HepG2 (cell line): ENCODE data around the gene B4GALT3. TPM values are rescaled to one million over a fixed set of nuclear protein-coding genes. Genes with fewer than 3 reads are reported as not detected.

Experiments used
- CBX5 ChIP-seq: sonication (generic); formaldehyde crosslinking; IDR thresholded peaks from 2 replicates; pipeline ENCODE4 v1.4.0; 2020; ENCODE audit warnings: missing genetic modification reagents, borderline replicate concordance
- ELF1 ChIP-seq: sonication (generic); formaldehyde crosslinking; IDR thresholded peaks from 2 replicates; pipeline ENCODE4 v1.4.0; 2020; ENCODE audit warnings: missing genetic modification reagents
- ESRRA ChIP-seq: sonication (generic); formaldehyde crosslinking; IDR thresholded peaks from 2 replicates; pipeline ENCODE4 v1.5.1; 2020; ENCODE audit warnings: mild to moderate bottlenecking, low read depth, missing genetic modification reagents
- HNF1A ChIP-seq, 2 experiments: sonication (generic) in 1 of 2; formaldehyde crosslinking in 1 of 2; IDR thresholded peaks; 2 replicates each; pipeline versions ENCODE4 v1.4.0 to v1.6.1; 2016 to 2020; ENCODE audit warnings: borderline replicate concordance in 1 of 2, low read depth in 1 of 2, mild to moderate bottlenecking in 1 of 2, missing genetic modification reagents in 1 of 2
- IKZF5 ChIP-seq: IDR thresholded peaks from 2 replicates; pipeline ENCODE4 v1.6.1; 2018; ENCODE audit warnings: missing genetic modification reagents, mild to moderate bottlenecking, missing compliant biosample characterization
- KDM1A ChIP-seq: IDR thresholded peaks from 2 replicates; pipeline ENCODE4 v1.6.1; 2016; ENCODE audit warnings: missing compliant biosample characterization
- MBD4 ChIP-seq: IDR thresholded peaks from 2 replicates; pipeline ENCODE4 v1.6.1; 2012; ENCODE audit warnings: low read length, inconsistent platforms, borderline replicate concordance
- MTF2 ChIP-seq: sonication (generic); formaldehyde crosslinking; IDR thresholded peaks from 2 replicates; pipeline ENCODE4 v1.5.0; 2020; ENCODE audit warnings: missing genetic modification reagents, borderline replicate concordance
- PBX3 ChIP-seq: sonication (generic); formaldehyde crosslinking; IDR thresholded peaks from 2 replicates; pipeline ENCODE4 v1.8.1; 2023; ENCODE audit warnings: missing genetic modification reagents, inconsistent platforms, borderline replicate concordance
- RXRA ChIP-seq: sonication (generic); formaldehyde crosslinking; IDR thresholded peaks from 2 replicates; pipeline ENCODE4 v1.5.1; 2020; ENCODE audit warnings: missing genetic modification reagents
- SPEN ChIP-seq: sonication (generic); formaldehyde crosslinking; IDR thresholded peaks from 2 replicates; pipeline ENCODE4 v1.5.1; 2020; ENCODE audit warnings: low read depth, mild to moderate bottlenecking, missing genetic modification reagents
- U2AF2 ChIP-seq: fragments of 200-400 bp; formaldehyde crosslinking; IDR thresholded peaks from 2 replicates; pipeline ENCODE4 v1.6.1; 2017; ENCODE audit warnings: low read depth, mild to moderate bottlenecking, low read length
- UBTF ChIP-seq: sonication (generic); formaldehyde crosslinking; IDR thresholded peaks from 2 replicates; pipeline ENCODE4 v1.4.0; 2020; ENCODE audit warnings: mild to moderate bottlenecking, missing genetic modification reagents
- ZNF12 ChIP-seq: sonication (generic); formaldehyde crosslinking; IDR thresholded peaks from 2 replicates; pipeline ENCODE4 v1.5.0; 2020; ENCODE audit warnings: missing genetic modification reagents
- ZNF253 ChIP-seq: sonication (generic); formaldehyde crosslinking; IDR thresholded peaks from 2 replicates; pipeline ENCODE4 v1.8.0; 2022; ENCODE audit warnings: mild to moderate bottlenecking, missing genetic modification reagents, borderline replicate concordance
- ZNF431 ChIP-seq: sonication (generic); formaldehyde crosslinking; IDR thresholded peaks from 2 replicates; pipeline ENCODE4 v1.9.0; 2022; ENCODE audit warnings: missing genetic modification reagents, low read depth, mild to moderate bottlenecking, borderline replicate concordance
- ZNF710 ChIP-seq: sonication (generic); formaldehyde crosslinking; IDR thresholded peaks from 2 replicates; pipeline ENCODE4 v1.5.0; 2020; ENCODE audit warnings: mild to moderate bottlenecking, missing genetic modification reagents, borderline replicate concordance
- polyA plus RNA-seq, 8 experiments: library from polyadenylated mRNA; depleted of rRNA in 3 of 8; stranded (reverse) in 7 of 8; unstranded in 1 of 8; fragments of >200 nt; fragmentation: Illumina TruSeq in 4 of 8; extraction: Trizol in 4 of 8; gene quantifications; 2 replicates each; pipeline versions ENCODE4 v1.2.1 to v1.2.3, GENCODE V29; 2011 to 2016; ENCODE audit warnings: low read depth in 4 of 8, missing spikeins in 1 of 8, mixed read lengths in 1 of 8; ENCODE audit not compliant: insufficient read depth in 1 of 8
- total RNA-seq, 5 experiments: library from RNA; depleted of rRNA; stranded (reverse); fragments of >200 nt; fragmentation: Illumina TruSeq; extraction: Trizol; gene quantifications; 2 replicates each; pipeline ENCODE4 v1.2.3, GENCODE V29; 2016; ENCODE audit warnings: low read depth in 1 of 5

Gene B4GALT3
- total and polyA plus RNA-seq, 2 of the 13 experiments (the other 11 are each of a cell fraction or from before 2014, with no cell fraction given), result 35.6 to 40.4 TPM

- TF ChIP-seq ZNF710 (CRISPR knock-in tag) (no peak), ELF1 (CRISPR knock-in tag) (peak; percentile 81), IKZF5 (CRISPR knock-in tag) (peak; percentile 59; the same call in 1 of the 2 replicates), ZNF431 (CRISPR knock-in tag) (peak; percentile 93), RXRA (CRISPR knock-in tag) (peak; percentile 72), KDM1A (CRISPR knock-in tag) (no peak), CBX5 (CRISPR knock-in tag) (no peak; the same call in 1 of the 2 replicates), MBD4 (no peak), MTF2 (no peak), ZNF253 (CRISPR knock-in tag) (no peak), HNF1A (IDR thresholded peaks at IDR 0.05; ENCODE audit: low read depth) (peak; percentile 79), HNF1A (CRISPR knock-in tag; IDR thresholded peaks at IDR 0.05; ENCODE audit: borderline replicate concordance) (peak; percentile 80; the same call in 1 of the 2 replicates), SPEN (peak; percentile 59; the same call in 1 of the 2 replicates), UBTF (CRISPR knock-in tag) (peak; percentile 36; the same call in 1 of the 2 replicates), ESRRA (CRISPR knock-in tag) (no peak), ZNF12 (peak; percentile 73), U2AF2 (no peak), PBX3 (CRISPR knock-in tag) (no peak)
These were observed 41.2 kb upstream of the B4GALT3 start (continued) for GRCh38 chr1:161218301-161219077.
